Measurements from ENCODE around the gene APELA. TPM values are rescaled to one million over a fixed set of nuclear protein-coding genes. Genes with fewer than 3 reads are reported as not detected.
A peak's percentile ranks its signal among the peaks of the same experiment; 100 is the strongest.
"Not testable (repeated sequence)": the region's sequence is repeated elsewhere in the genome, so short reads cannot be mapped to it uniquely, and the experiment has no call there.

APELA gene
- total RNA-seq, 1 donor from 2014 or later = not detected

DNA sequence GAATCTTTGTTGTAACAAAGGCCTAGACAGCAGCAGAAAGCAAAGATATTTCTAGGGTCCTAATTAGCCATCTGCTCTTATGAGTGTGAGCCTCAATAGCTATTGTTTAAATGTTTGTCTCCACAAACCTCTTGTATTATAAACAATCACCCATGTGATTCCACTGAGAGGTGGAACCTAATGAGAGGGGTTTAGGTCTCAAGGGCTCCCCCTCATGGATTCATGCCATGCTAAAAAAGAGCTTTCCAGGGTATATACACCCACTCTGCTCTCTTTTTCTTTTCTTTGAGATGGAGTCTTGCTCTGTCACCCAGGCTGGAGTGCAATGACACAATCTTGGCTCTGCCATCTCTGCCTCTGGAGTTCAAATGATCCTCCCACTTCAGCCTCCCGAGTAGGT lies 58.4 kb downstream of the APELA start:
- DNase-seq (ENCODE audit: low read depth) = no peak
- no peaks in the 10 kb centered on the region for H3K36me3 ChIP-seq (ENCODE audit: control insufficient read depth, insufficient read depth, low read length)
- TF ChIP-seq, protein P1, sequence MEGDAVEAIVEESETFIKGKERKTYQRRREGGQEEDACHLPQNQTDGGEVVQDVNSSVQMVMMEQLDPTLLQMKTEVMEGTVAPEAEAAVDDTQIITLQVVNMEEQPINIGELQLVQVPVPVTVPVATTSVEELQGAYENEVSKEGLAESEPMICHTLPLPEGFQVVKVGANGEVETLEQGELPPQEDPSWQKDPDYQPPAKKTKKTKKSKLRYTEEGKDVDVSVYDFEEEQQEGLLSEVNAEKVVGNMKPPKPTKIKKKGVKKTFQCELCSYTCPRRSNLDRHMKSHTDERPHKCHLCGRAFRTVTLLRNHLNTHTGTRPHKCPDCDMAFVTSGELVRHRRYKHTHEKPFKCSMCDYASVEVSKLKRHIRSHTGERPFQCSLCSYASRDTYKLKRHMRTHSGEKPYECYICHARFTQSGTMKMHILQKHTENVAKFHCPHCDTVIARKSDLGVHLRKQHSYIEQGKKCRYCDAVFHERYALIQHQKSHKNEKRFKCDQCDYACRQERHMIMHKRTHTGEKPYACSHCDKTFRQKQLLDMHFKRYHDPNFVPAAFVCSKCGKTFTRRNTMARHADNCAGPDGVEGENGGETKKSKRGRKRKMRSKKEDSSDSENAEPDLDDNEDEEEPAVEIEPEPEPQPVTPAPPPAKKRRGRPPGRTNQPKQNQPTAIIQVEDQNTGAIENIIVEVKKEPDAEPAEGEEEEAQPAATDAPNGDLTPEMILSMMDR (IDR thresholded peaks at IDR 0.05; ENCODE audit: insufficient read depth, low read length, poor library complexity, severe bottlenecking) = peak; percentile 29
- H3K4me3 ChIP-seq (ENCODE audit: low read depth, low read length) = no peak overlapping the region
- no peaks in the 10 kb centered on the region for H3K27me3 ChIP-seq (ENCODE audit: control insufficient read depth, insufficient read depth, low read length)

- H3K4me3 ChIP-seq (ENCODE audit: low read depth, low read length); H3K36me3 ChIP-seq (ENCODE audit: control insufficient read depth, insufficient read depth, low read length); H3K27me3 ChIP-seq (ENCODE audit: control insufficient read depth, insufficient read depth, low read length); DNase-seq (ENCODE audit: low read depth): not testable (repeated sequence)
These were observed 59.1 kb downstream of the APELA start for GRCh38 chr4:164935865-164936606.

- Histone ChIP-seq H3K27me3 (ENCODE audit: control insufficient read depth, insufficient read depth, low read length) (no peaks in the 10 kb centered on the region), H3K4me3 (ENCODE audit: low read depth, low read length) (no peak overlapping the region), H3K36me3 (ENCODE audit: control insufficient read depth, insufficient read depth, low read length) (no peaks in the 10 kb centered on the region)
- TF ChIP-seq, protein P1 (IDR thresholded peaks at IDR 0.05; ENCODE audit: insufficient read depth, low read length, poor library complexity, severe bottlenecking) = peak; percentile 16
- no peak for DNase-seq (ENCODE audit: low read depth)
These were observed 60.7 kb downstream of the APELA start for GRCh38 chr4:164937576-164938270.

- no peaks in the 10 kb centered on the region for H3K36me3 ChIP-seq (ENCODE audit: control insufficient read depth, insufficient read depth, low read length)
- H3K27me3 ChIP-seq (ENCODE audit: control insufficient read depth, insufficient read depth, low read length) = no peaks in the 10 kb centered on the region
- TF ChIP-seq, protein P1 (IDR thresholded peaks at IDR 0.05; ENCODE audit: insufficient read depth, low read length, poor library complexity, severe bottlenecking) = no peak
- DNase-seq (ENCODE audit: low read depth) = no peak
- H3K4me3 ChIP-seq (ENCODE audit: low read depth, low read length) = no peak overlapping the region
These were observed 66.2 kb downstream of the APELA start for GRCh38 chr4:164943192-164943591.

DNA sequence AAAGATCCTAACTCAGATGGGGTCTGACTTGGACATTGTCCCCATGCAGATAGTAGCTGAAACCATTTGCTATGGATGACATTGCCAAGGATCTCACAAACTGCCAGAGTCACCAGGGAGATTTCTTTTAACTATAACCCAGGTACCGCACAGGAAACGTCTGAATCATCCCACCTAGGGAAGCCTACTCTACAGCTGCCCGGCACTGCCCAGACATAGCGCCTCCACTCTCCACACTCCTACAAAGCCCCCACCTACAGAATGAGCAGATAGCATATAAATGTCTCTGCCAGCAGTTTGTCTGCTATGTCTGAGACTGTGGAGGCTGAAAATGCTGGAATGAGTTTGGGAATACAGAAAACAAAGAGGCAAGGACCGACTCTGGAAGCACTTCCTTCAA lies 68.2 kb downstream of the APELA start:
- H3K36me3 ChIP-seq (ENCODE audit: control insufficient read depth, insufficient read depth, low read length) = no peaks in the 10 kb centered on the region
- no peaks in the 10 kb centered on the region for H3K27me3 ChIP-seq (ENCODE audit: control insufficient read depth, insufficient read depth, low read length)
- TF ChIP-seq, protein P1 (IDR thresholded peaks at IDR 0.05; ENCODE audit: insufficient read depth, low read length, poor library complexity, severe bottlenecking) = no peak
- H3K4me3 ChIP-seq (ENCODE audit: low read depth, low read length) = no peak overlapping the region
- DNase-seq (ENCODE audit: low read depth) = no peak

GRCh38 chr4:164946810-164947209 lies 69.8 kb downstream of the APELA start:
- no peak for DNase-seq (ENCODE audit: low read depth)
- H3K4me3 ChIP-seq (ENCODE audit: low read depth, low read length) = no peak overlapping the region
- no peaks in the 10 kb centered on the region for H3K36me3 ChIP-seq (ENCODE audit: control insufficient read depth, insufficient read depth, low read length)
- H3K27me3 ChIP-seq (ENCODE audit: control insufficient read depth, insufficient read depth, low read length) = no peaks in the 10 kb centered on the region
- TF ChIP-seq, protein P1 (IDR thresholded peaks at IDR 0.05; ENCODE audit: insufficient read depth, low read length, poor library complexity, severe bottlenecking) = no peak

Other genes with a start within 250 kb of the APELA start
- not detected in 2 replicates for gene SMIM31, start 123.0 kb upstream of the APELA start, total RNA-seq
- gene TRIM61, start 100.5 kb downstream of the APELA start, total RNA-seq = 2.1 and 4.5 TPM in 2 replicates
- gene TRIM60, start 154.8 kb downstream of the APELA start, total RNA-seq = not detected in 2 replicates
- not detected in 2 replicates for gene TRIM75, start 176.7 kb downstream of the APELA start, total RNA-seq
- gene TMEM192, start 235.7 kb downstream of the APELA start, total RNA-seq = 16.2 and 21.1 TPM in 2 replicates

Measured in kidney epithelial cell (primary cell).